Erythroblast (primary cell): ENCODE results near the gene NFIX.

ENCODE experiments used
- GATA1 ChIP-seq: IDR thresholded peaks from 2 replicates; pipeline ENCODE4 v1.6.1; 2011; ENCODE audit warnings: low read depth, mild to moderate bottlenecking, control low read depth, low read length, moderate library complexity
- POLR2A ChIP-seq: IDR thresholded peaks from 2 replicates; pipeline ENCODE4 v1.6.1; 2011; ENCODE audit warnings: mild to moderate bottlenecking, low read length

DNA sequence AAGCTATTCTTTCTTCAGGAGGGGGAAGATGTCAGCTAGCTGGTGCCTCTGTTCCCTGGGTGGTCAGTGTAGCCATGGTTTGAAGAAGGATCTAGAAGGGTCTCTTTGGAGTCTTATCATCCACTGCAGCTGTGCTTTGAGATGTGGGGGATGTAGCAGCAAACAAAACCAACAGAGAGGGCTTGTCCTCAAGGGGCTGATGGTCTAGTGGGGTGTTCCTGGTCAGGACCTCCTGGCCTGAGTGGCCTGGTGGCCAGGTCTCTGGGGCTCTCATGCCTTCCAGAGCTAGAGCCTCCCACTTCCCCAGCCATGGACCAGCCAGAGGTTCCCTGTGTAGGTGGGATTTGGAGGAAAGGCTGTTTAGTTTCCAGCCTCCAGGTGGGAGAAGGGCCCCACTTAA, 67.0 kb downstream of the NFIX start:
- TF ChIP-seq POLR2A (no peak), GATA1 (no peak)
